Stimulated activated CD4-positive, alpha-beta T cell treated with anti-CD3 and anti-CD28 coated beads, Interleukin-15, amount 100 ng/mL, for 1 hour (primary cell): Measurements from ENCODE around the gene CHST15.
"Not testable (repeated sequence)": the region's sequence is repeated elsewhere in the genome, so short reads cannot be mapped to it uniquely, and the experiment has no call there.

Experiments
- DNase-seq, 2 donors: peaks; one replicate each; pipeline ENCODE4 v3.0.0-alpha.2; 2020; ENCODE audit warnings: low read depth in 1 of 2, low spot score in 1 of 2

The CHST15 gene

GRCh38 chr10:124047427-124048152 is 45.8 kb downstream of the CHST15 start:
- DNase-seq, result no peak

DNA sequence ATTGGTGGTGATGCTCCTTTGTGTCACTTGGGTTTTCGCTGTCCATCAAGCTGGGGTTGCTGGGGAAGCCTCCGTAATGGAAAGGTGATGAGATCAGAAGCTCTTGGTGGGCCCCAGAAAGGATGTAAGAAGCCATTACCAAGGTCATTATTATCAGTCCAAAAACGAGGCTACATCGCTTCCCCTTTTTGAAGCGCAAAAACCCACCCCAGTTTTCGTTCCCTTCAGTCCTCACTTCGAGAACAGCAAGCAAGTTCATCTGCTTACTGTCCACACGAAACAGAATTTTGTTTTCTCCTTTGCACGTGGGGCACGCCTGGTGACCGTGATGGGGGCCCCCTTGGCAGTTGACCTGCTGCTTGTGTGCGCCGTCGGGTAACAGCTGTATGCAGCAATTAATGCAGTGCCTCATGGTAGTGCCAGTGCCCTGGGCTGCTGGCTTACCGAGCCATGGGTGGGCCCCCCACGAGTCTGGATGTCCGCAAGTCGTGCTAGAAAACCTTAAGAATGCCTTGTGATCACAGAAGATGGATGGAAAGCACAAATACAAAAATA is 47.5 kb downstream of the CHST15 start:
- no peak for DNase-seq

- no peak for DNase-seq
These were observed 48.1 kb downstream of the CHST15 start for GRCh38 chr10:124045276-124045675.

GRCh38 chr10:124044143-124044862 is 49.1 kb downstream of the CHST15 start:
- no peak for DNase-seq

DNA sequence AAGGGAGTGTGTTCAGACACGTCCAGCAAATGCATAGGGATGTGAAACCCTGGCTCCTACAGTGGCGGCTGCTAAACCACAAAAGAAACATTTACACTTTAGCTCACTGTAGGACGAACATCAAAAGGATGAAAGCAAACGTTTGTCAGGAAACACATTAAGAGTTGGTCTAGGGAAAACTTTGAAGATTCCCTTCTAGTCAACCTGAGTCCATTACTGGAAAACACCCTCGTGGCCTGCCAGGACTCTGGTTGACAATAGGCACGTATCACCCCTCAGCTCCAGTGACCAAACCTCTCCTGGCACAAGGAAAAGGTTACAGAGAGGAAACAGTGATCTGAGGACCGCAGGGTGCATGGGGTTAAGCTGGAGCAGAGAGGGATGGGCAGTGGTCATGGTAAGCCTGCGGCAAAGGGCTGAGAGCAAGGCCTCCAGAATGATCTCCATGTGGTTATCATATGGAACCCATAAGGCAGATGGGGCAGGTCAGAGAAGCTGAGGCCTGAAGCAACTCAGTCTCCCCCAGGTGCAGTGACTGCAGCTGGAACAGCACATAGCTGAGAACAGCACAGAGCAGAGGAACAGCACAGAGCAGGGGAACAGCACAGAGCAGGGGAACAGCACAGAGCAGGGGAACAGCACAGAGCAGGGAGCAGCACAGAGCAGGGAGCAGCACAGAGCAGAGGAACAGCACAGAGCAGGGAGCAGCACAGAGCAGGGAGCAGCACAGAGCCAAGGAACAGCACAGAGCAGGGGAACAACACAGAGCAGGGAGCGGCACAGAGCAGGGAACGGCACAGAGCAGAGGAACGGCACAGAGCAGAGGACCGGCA is 49.9 kb downstream of the CHST15 start:
- DNase-seq, result no peak

DNA sequence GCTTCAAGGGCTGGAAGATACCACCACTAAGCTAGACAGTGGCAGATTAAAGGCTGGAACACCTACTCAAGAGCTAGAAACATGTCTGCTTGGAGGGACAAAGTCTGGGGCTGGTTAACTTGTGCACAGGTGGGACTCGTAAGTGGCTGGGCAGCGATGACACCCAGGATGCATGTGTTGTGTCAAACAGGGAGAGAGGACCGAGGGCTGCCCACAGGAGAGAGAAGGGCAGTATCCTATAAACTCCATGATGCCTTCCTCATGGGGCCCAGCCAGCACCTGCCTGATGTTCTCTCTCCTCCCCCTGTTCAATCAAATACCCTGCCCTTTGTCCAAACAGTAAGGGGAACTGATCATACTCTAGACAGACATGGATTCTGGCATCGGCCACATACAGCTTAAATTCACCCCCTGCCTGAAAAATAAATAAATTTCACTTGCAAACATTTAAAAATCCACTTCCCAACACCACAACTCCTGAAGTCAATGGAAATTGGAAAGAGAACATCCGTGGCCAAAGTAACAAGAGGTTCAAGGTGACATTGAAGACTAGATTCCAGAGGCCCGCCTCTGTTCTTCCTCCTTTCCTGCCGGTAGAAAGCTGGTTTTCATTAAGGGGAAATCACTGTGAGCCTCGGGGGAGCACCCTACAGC is 50.6 kb downstream of the CHST15 start:
- no peak for DNase-seq

DNA sequence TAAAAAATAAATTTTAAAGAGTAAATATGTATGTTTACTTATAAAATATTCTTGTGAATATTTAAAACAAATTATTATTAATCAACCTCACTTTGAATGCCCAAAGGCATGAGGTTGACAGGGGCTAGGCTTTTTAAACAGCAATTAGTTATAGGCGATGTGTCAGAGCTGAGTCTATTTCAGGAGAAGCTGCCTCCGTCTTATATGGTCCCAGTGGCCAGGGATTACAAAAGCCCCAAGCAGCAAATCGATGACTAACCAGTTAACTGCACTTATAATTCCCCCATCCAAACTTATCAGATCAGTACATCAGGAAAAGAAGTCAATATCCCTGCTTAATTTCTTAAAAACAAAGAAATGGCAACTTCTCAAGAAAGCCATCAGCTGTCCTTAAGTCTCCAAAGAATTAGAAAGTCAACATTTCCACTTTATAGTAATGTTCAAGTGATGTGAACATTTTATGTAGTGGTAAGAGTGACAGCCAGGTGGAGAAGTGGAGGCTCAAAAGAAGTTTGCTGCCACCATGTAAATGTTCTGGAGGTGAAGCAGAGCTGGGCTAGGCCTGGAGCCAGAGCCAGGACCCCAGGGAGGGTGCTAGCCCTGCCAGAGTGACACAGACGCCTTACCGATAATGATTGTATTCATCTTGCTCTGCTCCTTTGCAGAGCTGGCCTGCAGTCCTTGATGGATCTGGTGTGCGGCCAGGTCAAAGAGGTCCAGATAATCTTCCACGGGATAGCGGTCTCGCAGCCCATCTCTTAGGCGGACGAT is 51.5 kb downstream of the CHST15 start:
- no peak for DNase-seq

- DNase-seq, result no peak
These were observed 52.8 kb downstream of the CHST15 start for GRCh38 chr10:124040451-124041188.

GRCh38 chr10:124039483-124040013 is 53.9 kb downstream of the CHST15 start:
- no peak for DNase-seq

GRCh38 chr10:124037784-124038183 is 55.6 kb downstream of the CHST15 start:
- no peak for DNase-seq

GRCh38 chr10:124037286-124037685 is 56.1 kb downstream of the CHST15 start:
- DNase-seq, result no peak

DNA sequence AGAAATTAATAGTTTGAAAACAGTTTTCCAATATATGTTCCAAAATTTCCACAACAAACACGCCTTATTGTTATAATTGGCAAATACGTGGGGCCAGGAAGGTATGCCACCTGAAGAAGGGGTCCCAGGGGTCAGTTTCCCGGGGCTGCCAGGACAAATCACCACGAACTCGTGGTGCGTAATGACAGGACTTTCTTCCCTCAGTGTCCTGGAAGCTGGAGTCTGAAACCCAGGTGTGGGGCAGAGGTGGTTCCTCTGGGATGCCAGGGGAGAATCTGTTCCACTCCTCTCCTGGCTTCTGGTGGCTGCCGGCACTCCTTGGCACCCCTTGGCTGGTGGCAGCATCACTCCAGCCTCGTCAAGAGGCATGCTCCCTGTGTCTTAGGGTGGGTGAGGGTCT is 56.7 kb downstream of the CHST15 start:
- DNase-seq, result no peak

- no peak for DNase-seq
These were observed 57.4 kb downstream of the CHST15 start for GRCh38 chr10:124035928-124036558.

- no peak for DNase-seq
These were observed 58.0 kb downstream of the CHST15 start for GRCh38 chr10:124035306-124035927.

DNA sequence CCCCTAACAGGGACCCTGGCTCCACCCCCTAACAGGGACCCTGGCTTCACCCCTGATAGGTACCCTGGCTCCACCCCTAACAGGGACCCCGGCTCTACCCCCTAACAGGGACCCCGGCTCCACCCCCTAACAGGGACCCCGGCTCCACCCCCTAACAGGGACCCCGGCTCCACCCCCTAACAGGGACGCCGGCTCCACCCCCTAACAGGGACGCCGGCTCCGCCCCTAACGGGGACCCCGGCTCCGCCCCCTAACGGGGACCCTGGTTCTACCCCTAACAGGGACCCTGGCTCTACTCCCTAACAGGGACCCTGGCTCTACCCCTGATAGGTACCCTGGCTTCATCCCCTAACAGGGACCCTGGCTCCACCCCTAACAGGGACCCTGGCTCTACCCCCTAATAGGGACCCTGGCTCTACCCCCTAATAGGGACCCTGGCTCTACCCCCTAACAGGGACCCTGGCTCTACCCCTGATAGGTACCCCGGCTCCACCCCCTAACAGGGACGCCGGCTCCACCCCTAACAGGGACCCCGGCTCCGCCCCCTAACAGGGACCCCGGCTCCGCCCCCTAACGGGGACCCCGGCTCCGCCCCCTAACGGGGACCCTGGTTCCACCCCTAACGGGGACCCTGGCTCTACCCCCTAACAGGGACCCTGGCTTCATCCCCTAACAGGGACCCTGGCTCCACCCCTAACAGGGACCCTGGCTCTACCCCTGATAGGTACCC is 58.7 kb downstream of the CHST15 start:
- DNase-seq, result not testable (repeated sequence)

DNA sequence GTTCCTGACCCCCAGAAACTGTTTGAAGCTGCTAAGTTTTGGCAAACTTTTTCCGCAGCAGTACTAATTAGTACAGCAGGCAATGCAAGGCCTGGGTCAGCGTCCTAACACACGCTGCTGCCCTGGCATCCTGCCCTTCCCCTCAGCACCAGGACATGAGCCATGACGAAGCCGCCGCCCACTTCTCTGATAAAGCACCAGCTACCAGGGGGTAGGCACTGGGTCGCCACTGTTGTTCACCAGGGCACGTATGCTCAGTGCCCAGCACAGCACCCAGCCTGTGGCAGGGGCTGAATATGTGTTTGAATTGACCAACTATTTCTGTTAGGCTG is 59.5 kb downstream of the CHST15 start:
- no peak for DNase-seq

- DNase-seq, result no peak
These were observed 60.2 kb downstream of the CHST15 start for GRCh38 chr10:124032971-124033886.
